Right kidney (tissue), 1 donor: ENCODE measurements around the gene HAPLN2.
A peak's percentile ranks its signal among the peaks of the same experiment; 100 is the strongest.
"Not testable (repeated sequence)": the region's sequence is repeated elsewhere in the genome, so short reads cannot be mapped to it uniquely, and the experiment has no call there.

Experiments
- DNase-seq: peaks from one replicate; pipeline ENCODE4 v3.0.0-alpha.2; 2016

Gene HAPLN2

GRCh38 chr1:156592158-156592909, 26.9 kb upstream of the HAPLN2 start:
- DNase-seq: no peak

DNA sequence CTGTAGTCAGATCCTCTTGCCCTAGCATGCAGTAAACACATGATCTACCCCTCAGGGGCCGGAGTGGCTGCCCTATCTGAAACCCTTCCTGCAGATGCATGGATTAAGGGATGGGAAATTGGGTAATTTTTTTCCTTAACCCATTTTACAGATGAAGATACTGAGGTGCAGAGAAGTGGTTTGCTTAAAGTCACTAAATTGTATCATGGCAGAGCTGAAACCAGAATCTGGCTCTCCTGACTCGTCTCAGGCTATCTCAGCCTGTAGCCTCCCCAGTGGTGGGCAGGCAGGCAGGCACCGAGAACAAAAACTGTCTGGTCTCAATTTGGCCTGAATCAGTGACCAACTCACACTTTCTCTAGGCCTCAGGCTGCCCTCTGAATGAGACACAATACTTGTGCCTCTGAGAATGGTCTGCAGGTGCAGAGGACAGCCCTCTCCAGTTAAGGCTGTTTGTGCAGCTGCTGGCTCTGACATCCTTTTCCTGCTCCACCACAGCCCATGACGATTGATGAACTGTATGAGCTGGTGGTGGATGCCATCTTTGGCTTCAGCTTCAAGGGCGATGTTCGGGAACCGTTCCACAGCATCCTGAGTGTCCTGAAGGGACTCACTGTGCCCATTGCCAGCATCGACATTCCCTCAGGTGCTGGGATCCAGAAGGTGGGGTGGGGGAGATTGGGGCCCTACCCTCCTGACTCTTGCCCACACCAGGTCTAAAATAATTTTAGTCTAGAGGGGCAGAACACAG, 26.1 kb upstream of the HAPLN2 start:
- no peak for DNase-seq

DNA sequence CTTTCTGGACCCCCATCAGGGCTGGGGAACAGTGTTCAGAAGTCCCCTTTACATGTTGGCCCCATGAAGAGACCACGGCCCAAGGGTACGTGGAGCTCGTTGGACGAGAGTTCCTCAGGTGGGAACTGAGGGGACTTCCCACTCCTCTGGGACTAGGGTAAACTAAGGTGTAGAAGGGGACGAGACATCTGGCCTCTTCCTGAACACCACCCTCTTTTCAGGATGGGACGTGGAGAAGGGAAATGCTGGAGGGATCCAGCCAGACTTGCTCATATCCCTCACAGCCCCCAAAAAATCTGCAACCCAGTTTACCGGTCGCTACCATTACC, 25.6 kb upstream of the HAPLN2 start:
- no peak for DNase-seq

- DNase-seq: no peak
Observed at GRCh38 chr1:156594190-156594589, 25.0 kb upstream of the HAPLN2 start.

DNA sequence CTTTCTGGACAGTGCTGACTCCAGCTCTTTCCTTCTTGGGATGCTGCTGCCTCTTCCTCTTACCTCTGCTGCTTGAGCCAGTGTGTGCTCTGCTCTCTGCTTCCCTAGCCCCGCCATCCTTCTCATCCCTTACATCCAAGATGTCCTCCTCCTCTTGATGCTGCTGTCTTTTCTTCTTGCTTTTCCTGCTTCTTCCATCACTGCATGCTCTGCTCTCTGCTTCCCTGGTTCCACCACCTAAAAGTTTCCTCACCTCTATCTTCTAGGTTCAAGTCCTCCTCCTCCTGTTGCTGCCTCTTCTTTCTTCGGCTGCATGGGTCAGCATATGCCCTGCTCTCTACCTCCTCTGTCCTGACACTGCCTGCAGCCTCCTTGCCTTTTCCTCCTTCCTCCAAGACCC, 24.2 kb upstream of the HAPLN2 start:
- no peak for DNase-seq

DNA sequence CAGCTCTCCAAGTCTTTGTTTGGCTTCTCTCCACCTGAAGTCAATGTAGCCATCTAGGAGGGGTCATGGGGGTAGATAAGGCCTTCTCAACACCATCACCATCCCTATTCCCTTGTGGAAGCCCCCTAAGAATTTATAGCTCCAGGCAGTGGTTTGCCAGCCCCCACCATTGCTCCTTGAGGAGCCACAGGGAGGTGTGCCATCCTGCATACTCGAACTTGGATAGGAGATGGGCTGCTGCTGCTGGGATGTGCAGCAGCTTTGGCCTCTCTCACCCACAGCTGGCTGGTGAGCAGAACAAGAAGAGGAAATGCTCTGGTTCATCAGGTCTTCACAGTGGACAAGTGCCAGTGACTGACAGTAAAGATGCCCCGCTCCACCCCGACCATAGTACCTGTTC, 22.8 kb upstream of the HAPLN2 start:
- no peak for DNase-seq

GRCh38 chr1:156598125-156598524, 21.1 kb upstream of the HAPLN2 start:
- no peak for DNase-seq

- DNase-seq: no peak
Observed at GRCh38 chr1:156598731-156599432, 20.3 kb upstream of the HAPLN2 start.

GRCh38 chr1:156599811-156600210, 19.4 kb upstream of the HAPLN2 start:
- no peak for DNase-seq

- no peak for DNase-seq
Observed at GRCh38 chr1:156600733-156601121, 18.5 kb upstream of the HAPLN2 start.

DNA sequence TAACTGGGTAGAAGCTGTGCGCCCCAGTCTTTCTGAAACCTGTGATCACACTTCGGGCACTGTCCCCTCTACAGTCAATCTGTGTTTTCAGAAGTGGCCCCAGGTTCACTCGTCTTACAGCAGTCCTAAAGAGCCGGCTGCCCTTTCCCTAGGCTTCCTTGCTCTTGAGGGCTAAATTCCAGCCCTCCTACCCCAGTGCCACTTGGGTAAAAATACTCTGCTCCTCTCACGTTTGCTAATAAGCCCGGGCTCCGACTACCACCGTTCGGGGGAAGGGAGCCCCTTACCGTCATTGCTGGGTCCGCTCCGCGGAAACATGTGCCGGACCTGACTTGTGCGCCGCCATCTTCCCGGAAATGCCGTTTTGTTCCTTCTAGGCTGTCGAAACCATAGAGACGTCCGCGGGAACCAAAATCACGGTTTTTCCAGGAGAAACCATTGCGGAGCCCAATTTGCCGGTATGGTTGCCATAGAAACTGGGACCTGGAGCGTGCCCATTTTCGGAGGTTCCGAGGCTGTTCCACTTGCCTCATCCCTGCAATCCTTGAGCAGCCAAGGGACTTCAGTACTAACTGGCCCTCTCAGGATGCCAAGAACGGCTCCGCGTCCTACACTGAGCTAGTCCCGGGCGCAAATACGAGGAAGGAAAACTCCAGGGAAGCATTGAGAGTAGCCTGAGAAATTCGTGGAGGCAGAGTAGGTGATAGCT, 17.9 kb upstream of the HAPLN2 start, which contains the start of gene GPATCH4:
Gene GPATCH4, minus strand, starts transcription at position 358 of the 709 bp plus-strand sequence.
- peak; percentile 86 for DNase-seq

DNA sequence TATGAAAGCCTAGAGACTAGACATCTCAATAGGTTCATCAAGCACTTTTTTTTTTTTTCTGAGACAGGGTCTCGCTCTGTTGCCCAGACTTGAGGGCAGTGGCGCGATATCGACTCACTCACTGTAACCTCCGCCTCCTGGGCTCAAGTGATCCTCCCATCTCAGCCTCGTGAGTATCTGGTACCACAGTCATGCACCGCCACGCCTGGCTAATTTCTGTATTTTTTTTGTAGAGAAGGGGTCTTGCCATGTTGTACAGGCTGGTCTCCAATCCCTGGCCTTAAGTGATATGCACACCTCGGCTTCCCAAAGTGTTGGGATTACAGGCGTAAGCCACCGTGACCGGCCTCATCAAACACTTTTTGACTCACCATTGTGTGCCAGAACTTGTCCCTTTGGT, 17.3 kb upstream of the HAPLN2 start:
- DNase-seq: no peak

DNA sequence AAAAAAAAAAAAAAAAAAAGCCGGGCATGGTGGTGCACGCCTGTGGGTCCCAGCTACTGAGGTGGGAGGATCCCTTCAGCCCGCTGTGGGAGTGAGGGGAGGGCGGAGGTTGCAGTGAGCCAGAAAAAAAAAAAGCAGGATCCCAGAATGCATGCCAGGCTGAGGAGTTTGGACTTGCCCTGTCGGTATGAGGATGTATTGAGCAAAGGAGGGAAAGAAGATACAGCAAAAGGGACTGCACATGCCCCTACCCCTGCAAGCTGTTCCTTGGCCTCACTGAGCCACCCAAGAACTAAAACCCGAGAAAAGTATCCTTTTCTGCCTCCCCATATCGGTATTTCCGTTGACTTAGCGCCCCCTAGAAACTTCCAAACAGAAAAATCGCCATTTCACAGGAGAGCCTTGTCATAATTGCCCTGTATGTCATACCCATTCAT, 16.6 kb upstream of the HAPLN2 start:
- no peak for DNase-seq

- not testable (repeated sequence) for DNase-seq
Observed at GRCh38 chr1:156607344-156607743, 11.9 kb upstream of the HAPLN2 start.

GRCh38 chr1:156608036-156608674, 11.1 kb upstream of the HAPLN2 start:
- no peak for DNase-seq

DNA sequence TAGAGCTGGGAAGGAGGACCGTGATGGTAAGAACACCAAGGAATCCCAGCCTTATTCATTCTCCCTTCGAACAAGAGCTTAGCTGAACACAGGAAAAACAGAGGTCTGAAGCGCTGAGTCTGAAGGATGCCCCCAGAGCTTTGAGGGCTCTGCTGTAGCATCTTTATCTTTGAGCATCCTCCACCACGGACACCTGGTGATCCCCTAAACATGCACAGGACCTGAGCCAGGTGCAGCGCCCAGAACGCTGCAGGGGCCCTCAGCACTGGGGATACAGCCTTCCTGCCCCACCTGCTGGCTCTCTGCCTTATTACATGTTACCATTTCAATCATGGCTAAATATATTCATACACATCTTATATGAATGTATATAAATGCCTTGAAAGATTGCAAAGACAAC, 10.2 kb upstream of the HAPLN2 start:
- DNase-seq: no peak

DNA sequence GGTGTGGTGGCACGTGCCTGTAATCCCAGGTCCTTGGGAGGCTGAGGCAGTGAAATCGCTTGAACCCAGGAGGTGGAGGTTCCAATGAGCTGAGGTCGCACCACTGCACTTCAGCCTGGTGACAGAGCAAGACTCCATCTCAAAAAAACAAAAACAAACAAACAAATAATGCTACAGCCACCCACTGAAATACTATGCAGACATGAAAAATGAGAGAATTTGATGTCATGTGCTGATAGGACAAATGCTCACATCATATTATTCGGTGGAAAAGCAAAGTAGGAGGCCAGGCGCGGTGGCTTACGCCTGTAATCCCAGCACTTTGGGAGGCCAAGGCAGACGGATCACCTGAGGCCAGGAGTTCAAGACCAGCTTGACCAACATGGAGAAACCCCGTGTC, 9.1 kb upstream of the HAPLN2 start:
- not testable (repeated sequence) for DNase-seq

- DNase-seq: no peak
Observed at GRCh38 chr1:156612666-156613065, 6.5 kb upstream of the HAPLN2 start.

DNA sequence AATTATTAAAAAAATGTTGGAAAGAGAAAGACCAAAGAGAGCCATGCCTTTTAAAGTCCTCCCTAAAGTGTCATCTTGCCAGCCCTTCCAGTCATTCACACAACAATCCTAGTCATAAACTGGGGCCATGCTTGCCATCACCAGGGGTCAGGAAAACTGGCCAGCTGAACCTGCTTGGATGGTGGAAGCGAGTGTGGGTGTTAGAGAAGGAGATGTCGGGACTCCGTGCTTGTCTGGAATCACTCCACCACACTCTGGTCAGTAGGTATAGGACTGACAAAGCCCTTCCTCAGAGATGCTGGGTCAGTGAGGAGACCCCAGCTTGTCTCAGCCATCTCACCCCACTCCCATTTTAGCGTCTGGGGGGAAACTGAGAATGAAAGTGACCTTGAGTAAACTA, 3.3 kb upstream of the HAPLN2 start:
- peak; percentile 43 for DNase-seq

DNA sequence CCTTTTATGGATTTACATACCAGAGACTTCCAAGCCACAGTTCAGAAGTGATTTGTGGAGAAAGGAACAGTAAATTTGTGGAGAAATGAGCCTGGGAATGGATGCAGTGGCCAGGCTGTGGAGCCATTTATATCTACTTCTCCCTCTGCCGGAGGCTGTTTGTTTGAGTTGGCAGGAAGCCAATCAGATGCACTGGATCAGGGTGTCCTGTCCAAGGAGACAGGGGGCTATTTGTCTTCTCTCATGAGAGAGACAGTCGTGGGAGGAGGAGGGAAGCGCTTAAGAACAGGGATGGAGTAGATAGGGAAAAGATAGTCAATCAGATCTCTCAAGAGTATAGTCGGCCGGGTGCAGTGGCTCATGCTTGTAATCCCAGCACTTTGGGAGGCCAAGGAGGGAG, 2.8 kb upstream of the HAPLN2 start:
- peak; percentile 68 for DNase-seq

DNA sequence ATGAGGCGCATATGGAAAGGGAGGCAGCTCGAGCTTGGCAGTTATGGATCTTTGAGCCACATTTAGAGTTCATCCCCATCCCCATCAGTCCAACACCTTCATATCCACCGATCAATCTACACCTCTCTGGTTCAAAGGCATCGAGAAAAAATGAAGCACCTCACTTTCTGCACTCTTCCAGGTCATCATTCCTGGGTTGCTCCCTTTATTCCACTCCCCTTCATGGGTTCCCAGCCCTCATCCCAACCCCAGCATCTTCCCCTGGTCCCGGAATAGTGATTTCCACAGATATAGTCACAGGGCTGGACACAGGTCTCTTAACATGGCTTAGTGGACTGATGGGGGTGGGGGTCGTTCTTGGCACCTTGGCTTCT, 354 bp downstream of the HAPLN2 start:
- no peak for DNase-seq

GRCh38 chr1:156622581-156623297, 3.5 kb downstream of the HAPLN2 start:
- DNase-seq: no peak
